ENCODE measurements around the gene GOLGA6A. TPM values are rescaled to one million over a fixed set of nuclear protein-coding genes. Genes with fewer than 3 reads are reported as not detected.

GOLGA6A gene
- total RNA-seq, 1 experiment from 2014 or later, result not detected

- DNase-seq (ENCODE audit: low read depth), result peak; percentile 55
Observed at GRCh38 chr15:74036271-74037170, 45.8 kb downstream of the GOLGA6A start.

GRCh38 chr15:74035121-74036017 lies 47.0 kb downstream of the GOLGA6A start:
- DNase-seq (ENCODE audit: low read depth), result no peak

GRCh38 chr15:74034206-74034755 lies 48.1 kb downstream of the GOLGA6A start:
- no peak for DNase-seq (ENCODE audit: low read depth)

GRCh38 chr15:74032606-74033561 lies 49.5 kb downstream of the GOLGA6A start:
- no peak for DNase-seq (ENCODE audit: low read depth)

GRCh38 chr15:74032046-74032445 lies 50.3 kb downstream of the GOLGA6A start:
- DNase-seq (ENCODE audit: low read depth), result no peak

- DNase-seq (ENCODE audit: low read depth), result no peak
Observed at GRCh38 chr15:74028646-74029045, 53.7 kb downstream of the GOLGA6A start.

- no peak for DNase-seq (ENCODE audit: low read depth)
Observed at GRCh38 chr15:74027688-74028087, 54.7 kb downstream of the GOLGA6A start.

GRCh38 chr15:74025436-74025835 lies 56.9 kb downstream of the GOLGA6A start:
- DNase-seq (ENCODE audit: low read depth), result no peak

- no peak for DNase-seq (ENCODE audit: low read depth)
Observed at GRCh38 chr15:74024687-74025086, 57.7 kb downstream of the GOLGA6A start.

GRCh38 chr15:74022706-74023470 lies 59.5 kb downstream of the GOLGA6A start:
- no peak for DNase-seq (ENCODE audit: low read depth)

Small RNAs within 50 kb of the gene (small RNA-seq; reads per million reads assigned to genes)
- gene RN7SL429P, result not detected

Other genes with a start within 250 kb of the GOLGA6A start
- not detected in 2 replicates for gene TBC1D21, start 209.0 kb downstream of the GOLGA6A start, total RNA-seq (2014; rRNA removed; shearing (Covaris generic))
- gene LOXL1, start 156.1 kb downstream of the GOLGA6A start, total RNA-seq (2014; rRNA removed; shearing (Covaris generic)), result 51.8 and 67.5 TPM in 2 replicates
- 27.5 and 28.3 TPM in 2 replicates for gene STOML1, start 90.3 kb downstream of the GOLGA6A start, total RNA-seq (2014; rRNA removed; shearing (Covaris generic))
- 31.9 and 39.2 TPM in 2 replicates for gene PML, start 87.8 kb downstream of the GOLGA6A start, total RNA-seq (2014; rRNA removed; shearing (Covaris generic))
- gene ISLR2, start 48.0 kb upstream of the GOLGA6A start, total RNA-seq (2014; rRNA removed; shearing (Covaris generic)), result not detected in 2 replicates
- gene ISLR, start 91.2 kb upstream of the GOLGA6A start, total RNA-seq (2014; rRNA removed; shearing (Covaris generic)), result 0.05 TPM in 1 of 2 replicates, not detected in the other
- 0.10 TPM in 1 of 2 replicates, not detected in the other for gene STRA6, start 120.2 kb upstream of the GOLGA6A start, total RNA-seq (2014; rRNA removed; shearing (Covaris generic))
- gene CCDC33, start 153.8 kb upstream of the GOLGA6A start, total RNA-seq (2014; rRNA removed; shearing (Covaris generic)), result not detected in 2 replicates

Measured in HT1080 (cell line).